ENCODE measurements around the gene RAB33B. TPM values are rescaled to one million over a fixed set of nuclear protein-coding genes. Genes with fewer than 3 reads are reported as not detected.

The RAB33B gene
- total and polyA plus RNA-seq, 7 donors, result 3.4 to 15.6 (median 13.6) TPM

- Histone ChIP-seq H3K27ac (no peak overlapping the region), H3K9me3 (no peaks in the 10 kb centered on the region), H3K36me3 (peaks cover 0 to 74% (median 9%) of the 10 kb centered on the region in 4 donors), H3K4me3 (no peak overlapping the region), H3K4me1 (peaks cover 0 to 10% (median 8%) of the 10 kb centered on the region in 4 donors), H3K27me3 (no peaks in the 10 kb centered on the region)
- DNase-seq, result no peak
- intact Hi-C loops (cut with DNase I), result no loop called here
- WGBS, 2 donors, result 28 to 45% methylated on average over 2 of the region's 2 CpGs
- TF ChIP-seq, protein P1, sequence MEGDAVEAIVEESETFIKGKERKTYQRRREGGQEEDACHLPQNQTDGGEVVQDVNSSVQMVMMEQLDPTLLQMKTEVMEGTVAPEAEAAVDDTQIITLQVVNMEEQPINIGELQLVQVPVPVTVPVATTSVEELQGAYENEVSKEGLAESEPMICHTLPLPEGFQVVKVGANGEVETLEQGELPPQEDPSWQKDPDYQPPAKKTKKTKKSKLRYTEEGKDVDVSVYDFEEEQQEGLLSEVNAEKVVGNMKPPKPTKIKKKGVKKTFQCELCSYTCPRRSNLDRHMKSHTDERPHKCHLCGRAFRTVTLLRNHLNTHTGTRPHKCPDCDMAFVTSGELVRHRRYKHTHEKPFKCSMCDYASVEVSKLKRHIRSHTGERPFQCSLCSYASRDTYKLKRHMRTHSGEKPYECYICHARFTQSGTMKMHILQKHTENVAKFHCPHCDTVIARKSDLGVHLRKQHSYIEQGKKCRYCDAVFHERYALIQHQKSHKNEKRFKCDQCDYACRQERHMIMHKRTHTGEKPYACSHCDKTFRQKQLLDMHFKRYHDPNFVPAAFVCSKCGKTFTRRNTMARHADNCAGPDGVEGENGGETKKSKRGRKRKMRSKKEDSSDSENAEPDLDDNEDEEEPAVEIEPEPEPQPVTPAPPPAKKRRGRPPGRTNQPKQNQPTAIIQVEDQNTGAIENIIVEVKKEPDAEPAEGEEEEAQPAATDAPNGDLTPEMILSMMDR (IDR thresholded peaks at IDR 0.05), result no peak
- TF ChIP-seq EP300 (IDR thresholded peaks at IDR 0.05) (no peak), POLR2AphosphoS5 (IDR thresholded peaks at IDR 0.05) (no peak), POLR2A (IDR thresholded peaks at IDR 0.05) (no peak)
Measured at GRCh38 chr4:139525414-139525813, 71.5 kb downstream of the RAB33B start.

Small RNAs within 50 kb of the gene (small RNA-seq; reads per million reads assigned to genes)
- gene RF01225, result 0 reads per million in 3 donors

Other genes with a start within 250 kb of the RAB33B start
- 1 to 10 TPM in 3 of 4 donors, under 1 TPM in 1; 0.68 to 2.2 (median 1.3) TPM for gene MGARP, start 173.9 kb upstream of the RAB33B start, total RNA-seq
- gene MGARP, start 173.9 kb upstream of the RAB33B start, polyA plus RNA-seq, result under 1 TPM in 1 of 3 donors, not detected in 2; 0.16 TPM
- 10 to 100 TPM; 21.6 to 40.3 (median 28.9) TPM for gene NAA15, start 152.6 kb upstream of the RAB33B start, total RNA-seq
- gene NAA15, start 152.6 kb upstream of the RAB33B start, polyA plus RNA-seq, result 10 to 100 TPM in 1 of 3 donors, 1 to 10 TPM in 2; 5.4 to 12.3 (median 7.4) TPM
- 10 to 100 TPM; 17.4 to 45.4 (median 31.4) TPM for gene NDUFC1, start 151.6 kb upstream of the RAB33B start, total RNA-seq
- gene NDUFC1, start 151.6 kb upstream of the RAB33B start, polyA plus RNA-seq, result 100 to 1,000 TPM; 123 to 216 (median 210) TPM
- gene SETD7, start 102.1 kb downstream of the RAB33B start, total RNA-seq, result 100 to 1,000 TPM in 1 of 4 donors, 10 to 100 TPM in 3; 79.2 to 102 (median 82.7) TPM
- 10 to 100 TPM in 2 of 3 donors, 1 to 10 TPM in 1; 7.9 to 18.6 (median 14.8) TPM for gene SETD7, start 102.1 kb downstream of the RAB33B start, polyA plus RNA-seq
- gene MGST2, start 211.7 kb downstream of the RAB33B start, total RNA-seq, result 10 to 100 TPM; 30.8 to 48.2 (median 42.3) TPM
- gene MGST2, start 211.7 kb downstream of the RAB33B start, polyA plus RNA-seq, result 100 to 1,000 TPM in 1 of 3 donors, 10 to 100 TPM in 2; 70.9 to 143 (median 84.8) TPM